K562 (cell line): ENCODE results near the gene MTFR2. TPM values are rescaled to one million over a fixed set of nuclear protein-coding genes. Genes with fewer than 3 reads are reported as not detected.

Experiments
- ASH1L ChIP-seq: fragments of 450-650 bp; IDR thresholded peaks from 2 replicates; pipeline ENCODE4 v1.6.1; 2018; ENCODE audit warnings: borderline replicate concordance, mild to moderate bottlenecking, low read depth; ENCODE audit not compliant: partially characterized antibody
- GTF2B ChIP-seq: IDR thresholded peaks from 2 replicates; pipeline ENCODE4 v1.6.1; 2011; ENCODE audit not compliant: insufficient read length; ENCODE audit errors: extremely low read depth
- HMGN3 ChIP-seq: IDR thresholded peaks from 2 replicates; pipeline ENCODE4 v1.6.1; 2011; ENCODE audit warnings: borderline replicate concordance, low read depth, mild to moderate bottlenecking, mixed read lengths, low read length; ENCODE audit not compliant: insufficient read length; ENCODE audit errors: extremely low read depth
- ID3 ChIP-seq, 2 experiments: fragments of 250-450 bp in 1 of 2; fragments of 450-650 bp in 1 of 2; sonication (Bioruptor Pico) in 1 of 2; IDR thresholded peaks; 2 replicates each; pipeline versions ENCODE4 v1.6.1 to v1.8.0; 2016 to 2021; ENCODE audit warnings: mild to moderate bottlenecking in 2 of 2, moderate library complexity in 2 of 2, missing compliant biosample characterization in 1 of 2, missing genetic modification characterization in 1 of 2
- MYNN ChIP-seq, 2 experiments: sonication (generic); formaldehyde crosslinking in 1 of 2; IDR thresholded peaks; 2 replicates each; pipeline versions ENCODE4 v1.5.0 to v1.6.1; 2016 to 2020; ENCODE audit warnings: antibody characterized with exemption in 1 of 2, missing genetic modification reagents in 1 of 2
- NR3C1 ChIP-seq: sonication (generic); formaldehyde crosslinking; IDR thresholded peaks from 2 replicates; pipeline ENCODE4 v1.8.1; 2022; ENCODE audit warnings: missing genetic modification reagents
- POLR2AphosphoS2 ChIP-seq: IDR thresholded peaks from 2 replicates; pipeline ENCODE4 v1.6.1; 2012; ENCODE audit warnings: low read length, improper control_type of control experiment
- PRPF4 ChIP-seq: fragments of 200-400 bp; formaldehyde crosslinking; IDR thresholded peaks from one replicate; pipeline ENCODE4 v1.6.1; 2017; ENCODE audit warnings: low read length, low read depth, mild to moderate bottlenecking; ENCODE audit not compliant: insufficient read depth, poor library complexity, severe bottlenecking
- PTBP1 ChIP-seq: fragments of 200-400 bp; formaldehyde crosslinking; IDR thresholded peaks from 2 replicates; pipeline ENCODE4 v1.6.1; 2017; ENCODE audit warnings: low read depth, low read length
- RAD21 ChIP-seq, 2 experiments: fragments of 250-450 bp in 1 of 2; fragments of 450-650 bp in 1 of 2; sonication (Bioruptor Pico) in 1 of 2; formaldehyde crosslinking in 1 of 2; IDR thresholded peaks in 1 of 2; conservative IDR thresholded peaks in 1 of 2; 2 replicates each; pipeline versions ENCODE4 v1.4.0 to v1.8.0; 2020 to 2022; ENCODE audit warnings: mild to moderate bottlenecking in 2 of 2, moderate library complexity in 1 of 2
- RAD51 ChIP-seq: fragments of 450-650 bp; IDR thresholded peaks from 2 replicates; pipeline ENCODE4 v1.7.1; 2016; ENCODE audit warnings: low read depth, mild to moderate bottlenecking, borderline replicate concordance
- RBM22 ChIP-seq: fragments of 200-400 bp; formaldehyde crosslinking; IDR thresholded peaks from 2 replicates; pipeline ENCODE4 v1.6.1; 2018; ENCODE audit warnings: low read length, low read depth; ENCODE audit not compliant: poor library complexity, severe bottlenecking
- RUNX1 ChIP-seq: sonication (generic); IDR thresholded peaks from 2 replicates; pipeline ENCODE4 v1.6.1; 2016; ENCODE audit warnings: antibody characterized with exemption, low read depth
- SIN3B ChIP-seq: fragments of 450-650 bp; IDR thresholded peaks from 2 replicates; pipeline ENCODE4 v1.6.1; 2017; ENCODE audit warnings: low read depth, mild to moderate bottlenecking, moderate library complexity
- SMARCA4 ChIP-seq: fragments of 450-650 bp; IDR thresholded peaks from 2 replicates; pipeline ENCODE4 v1.6.1; 2016
- SMARCE1 ChIP-seq: fragments of 450-650 bp; IDR thresholded peaks from 2 replicates; pipeline ENCODE4 v1.7.1; 2016; ENCODE audit warnings: mild to moderate bottlenecking
- SNRNP70 ChIP-seq: fragments of 200-400 bp; formaldehyde crosslinking; optimal IDR thresholded peaks from 2 replicates; pipeline ENCODE3; 2017; ENCODE audit warnings: low read depth, low read length
- TARDBP ChIP-seq: fragments of 450-650 bp; IDR thresholded peaks from 2 replicates; pipeline ENCODE4 v1.6.1; 2016
- ZBTB49 ChIP-seq: sonication (generic); formaldehyde crosslinking; IDR thresholded peaks from 2 replicates; pipeline ENCODE4 v1.8.0; 2022; ENCODE audit warnings: missing genetic modification reagents, mild to moderate bottlenecking, borderline replicate concordance
- ZKSCAN3 ChIP-seq: fragments of 250-450 bp; sonication (Bioruptor Pico); IDR thresholded peaks from 2 replicates; pipeline ENCODE4 v1.4.0; 2020
- ZNF740 ChIP-seq, 3 experiments: fragments of 200-800 bp in 1 of 3; sonication (Bioruptor generic) in 1 of 3; sonication (generic) in 1 of 3; formaldehyde crosslinking in 1 of 3; IDR thresholded peaks; 2 replicates each; pipeline versions ENCODE4 v1.6.1 to v1.8.0; 2016 to 2022; ENCODE audit warnings: mild to moderate bottlenecking in 2 of 3, missing compliant biosample characterization in 2 of 3, missing genetic modification characterization in 2 of 3, missing genetic modification reagents in 1 of 3
- ZNF77 ChIP-seq: fragments of 250-450 bp; sonication (Bioruptor Pico); IDR thresholded peaks from 2 replicates; pipeline ENCODE4 v1.5.0; 2020
- polyA plus RNA-seq, 8 experiments: library from polyadenylated mRNA; depleted of rRNA in 4 of 8; stranded (reverse) in 5 of 8; unstranded in 3 of 8; fragments of >200 nt; fragmentation: Nextera tagmentation in 2 of 8; fragmentation: Illumina TruSeq in 1 of 8; extraction: Ambion mirVana in 2 of 8; extraction: Trizol in 1 of 8; gene quantifications; 2 replicates each; pipeline versions ENCODE4 v1.2.1 to v1.2.3, GENCODE V29; 2011 to 2014; ENCODE audit warnings: inconsistent platforms in 1 of 8, missing spikeins in 1 of 8
- total RNA-seq, 7 experiments: library from RNA; depleted of rRNA in 6 of 7; stranded (reverse); fragments of >200 nt in 6 of 7; fragmentation: Illumina TruSeq in 2 of 7; extraction: Trizol in 2 of 7; gene quantifications; 2 replicates each; pipeline versions ENCODE4 v1.2.1 to v1.2.3, GENCODE V29; 2011 to 2021; ENCODE audit warnings: low replicate concordance in 1 of 7

The MTFR2 gene
- total and polyA plus RNA-seq, 9 of the 15 experiments (the other 6 are each of a cell fraction or from before 2014, with no cell fraction given) = 10.1 to 63.3 (median 45.9) TPM

GRCh38 chr6:136249811-136250685 lies at the start of gene MTFR2 (continued):
- no peak for TF ChIP-seq RAD51
- 0 out of 2 replicates have a peak, but pooled peaks have one; percentile 14 for TF ChIP-seq SMARCA4
- no peak for TF ChIP-seq SNRNP70
- peak; percentile 60; the same call in 1 of the 2 replicates for TF ChIP-seq RUNX1
- TF ChIP-seq ZKSCAN3 (CRISPR knock-in tag) = no peak
- no peak for TF ChIP-seq ZBTB49 (CRISPR knock-in tag)
- TF ChIP-seq NR3C1 = no peak
- TF ChIP-seq GTF2B = no peak
- TF ChIP-seq SMARCE1 = 0 out of 2 replicates have a peak, but pooled peaks have one; percentile 9
- no peak for TF ChIP-seq ZNF77 (CRISPR knock-in tag)
- TF ChIP-seq ID3 (CRISPR knock-in tag; IDR thresholded peaks at IDR 0.05) = no peak
- TF ChIP-seq ID3 (tag; IDR thresholded peaks at IDR 0.05) = peak; percentile 44; the same call in 1 of the 2 replicates
- 0 out of 2 replicates have a peak, but pooled peaks have one; percentile 31 for TF ChIP-seq PTBP1
- peak; percentile 99 for TF ChIP-seq RBM22
- 0 out of 4 replicates have a peak, but pooled peaks have one; percentile 9 to 12 for TF ChIP-seq RAD21 (CRISPR knock-in tag; conservative IDR thresholded peaks at IDR 0.05 in 1 of 2, IDR thresholded peaks at IDR 0.05 in 1 of 2)
- TF ChIP-seq SIN3B = peak; percentile 83; the same call in 1 of the 2 replicates
- no peak for TF ChIP-seq ZNF740 (CRISPR knock-in tag; IDR thresholded peaks at IDR 0.05)
- TF ChIP-seq ZNF740 (tag; IDR thresholded peaks at IDR 0.05) = no peak
- no peak for TF ChIP-seq HMGN3
- TF ChIP-seq ASH1L = peak; percentile 99
- peak; percentile 93 for TF ChIP-seq POLR2AphosphoS2
- no peak for TF ChIP-seq TARDBP
- no peak for TF ChIP-seq PRPF4
- peak; percentile 45; the same call in 1 of the 2 replicates for TF ChIP-seq MYNN (IDR thresholded peaks at IDR 0.05)
- TF ChIP-seq MYNN (CRISPR knock-in tag; IDR thresholded peaks at IDR 0.05) = no peak
